ENCODE data around the gene CENPP. TPM values are rescaled to one million over a fixed set of nuclear protein-coding genes. Genes with fewer than 3 reads are reported as not detected.

CENPP gene
- total RNA-seq, 1 experiment from 2014 or later, result 5.8 TPM

DNA sequence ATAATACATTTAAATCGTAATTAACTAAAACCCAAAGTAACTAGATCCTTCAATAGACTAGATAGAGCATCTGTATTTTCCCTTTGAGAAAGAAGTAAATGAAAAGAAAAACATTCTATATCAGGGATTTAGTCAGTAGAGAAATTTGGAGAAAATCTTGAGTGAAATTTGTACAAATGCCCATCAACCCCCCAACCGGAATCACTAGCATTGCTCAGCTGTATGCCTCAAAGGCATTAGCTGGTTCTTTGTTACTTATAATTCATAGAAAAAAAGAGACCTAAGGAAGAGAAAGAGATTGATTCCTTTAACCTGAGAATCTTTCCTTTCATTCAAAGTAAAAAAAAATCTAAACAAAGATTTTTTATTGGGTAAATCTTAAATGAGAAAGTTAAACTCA, 97.9 kb downstream of the CENPP start:
- DNase-seq (ENCODE audit: low spot score), result no peak

DNA sequence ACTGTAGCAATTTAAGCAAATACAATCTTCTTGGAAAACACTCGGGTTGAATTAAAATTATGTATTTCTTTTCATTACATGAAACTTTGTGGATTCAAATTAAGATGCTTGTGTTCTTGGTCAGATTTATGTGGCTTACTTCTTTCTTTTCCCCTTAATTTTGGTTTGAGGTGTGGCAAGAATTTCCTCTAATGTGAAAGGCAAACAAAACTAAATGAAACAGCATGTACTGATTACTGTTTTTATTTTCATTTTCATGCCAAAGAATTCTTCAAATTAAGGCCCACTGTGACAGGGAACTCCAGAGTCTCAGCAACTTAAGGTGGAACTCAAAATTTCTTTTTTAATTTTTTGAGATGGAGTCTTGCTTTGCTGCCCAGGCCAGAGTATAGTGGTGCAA, 98.6 kb downstream of the CENPP start, which contains the start of gene OMD:
OMD (minus strand) TSS at position 132 of the 400 bp plus-strand sequence. CDS start 6,913 bp downstream, outside the sequence.
- no peak for DNase-seq (ENCODE audit: low spot score)

DNA sequence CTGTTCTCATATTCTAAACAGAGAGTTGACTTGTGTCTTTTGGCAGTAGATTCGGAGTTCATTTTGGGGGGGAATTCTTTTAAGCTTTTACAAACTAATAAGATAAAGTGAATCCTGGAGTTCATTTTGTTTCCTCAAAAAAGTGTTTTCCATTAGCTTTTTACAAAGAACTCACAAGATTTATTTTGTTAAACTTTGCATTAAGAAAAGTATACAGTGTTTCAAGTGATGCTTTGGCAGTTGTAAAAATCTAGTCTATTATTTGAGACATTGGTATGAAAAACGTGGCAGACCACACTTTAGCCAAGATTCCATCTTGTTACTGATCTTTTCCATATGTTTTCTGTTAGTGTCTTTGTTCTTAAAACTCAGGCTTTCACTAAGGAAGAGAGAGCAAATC, 99.7 kb downstream of the CENPP start:
- no peak for DNase-seq (ENCODE audit: low spot score)

DNA sequence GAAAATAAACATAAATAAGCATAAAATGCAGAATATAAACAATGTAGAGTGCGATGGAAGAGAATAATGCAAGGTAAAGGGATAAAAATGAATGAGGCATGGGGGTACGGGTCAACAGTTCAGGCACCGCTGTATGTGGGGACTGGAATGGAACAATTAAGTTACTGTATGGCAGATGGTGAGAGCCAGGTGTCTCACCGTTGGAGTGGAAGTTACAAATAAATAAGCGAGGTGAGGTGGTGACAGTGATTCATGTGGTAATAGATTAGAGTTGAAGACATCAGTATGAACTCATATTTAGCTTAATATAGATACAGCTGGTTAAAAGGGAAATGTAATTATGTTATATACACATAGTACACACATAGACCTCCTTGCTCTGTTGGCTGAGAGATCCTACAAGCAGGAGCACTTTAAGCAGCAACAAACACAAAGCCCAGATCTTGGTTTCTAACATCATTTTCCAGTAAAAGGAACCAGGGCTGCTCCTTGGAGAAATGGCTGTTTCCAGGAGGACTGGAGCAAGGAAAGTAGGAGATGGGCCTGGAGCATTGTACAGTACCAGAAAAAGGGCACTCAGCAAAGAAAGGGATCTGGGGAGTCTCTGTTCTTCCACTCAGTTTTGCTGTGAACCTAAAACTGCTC, 100.9 kb downstream of the CENPP start:
- DNase-seq (ENCODE audit: low spot score), result no peak

DNA sequence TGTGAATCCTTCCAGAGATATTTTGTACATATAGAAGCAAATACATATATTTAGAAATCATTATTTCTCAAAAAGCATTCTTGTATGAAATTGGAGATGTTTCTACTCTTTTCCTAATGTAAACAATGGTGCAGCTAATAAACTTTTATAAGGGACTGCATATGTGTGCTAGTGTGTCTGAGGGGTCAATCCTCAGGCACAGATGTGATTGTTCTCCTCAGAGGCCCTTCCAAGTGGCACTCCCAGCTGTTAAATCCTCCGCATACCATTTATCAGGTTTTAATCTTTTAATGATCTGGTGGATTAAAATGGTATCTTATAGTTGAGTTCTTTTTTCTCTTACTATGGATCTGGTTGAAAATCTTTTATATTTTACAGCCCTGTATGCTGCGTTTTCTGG, 104.1 kb downstream of the CENPP start:
- no peak for DNase-seq (ENCODE audit: low spot score)

DNA sequence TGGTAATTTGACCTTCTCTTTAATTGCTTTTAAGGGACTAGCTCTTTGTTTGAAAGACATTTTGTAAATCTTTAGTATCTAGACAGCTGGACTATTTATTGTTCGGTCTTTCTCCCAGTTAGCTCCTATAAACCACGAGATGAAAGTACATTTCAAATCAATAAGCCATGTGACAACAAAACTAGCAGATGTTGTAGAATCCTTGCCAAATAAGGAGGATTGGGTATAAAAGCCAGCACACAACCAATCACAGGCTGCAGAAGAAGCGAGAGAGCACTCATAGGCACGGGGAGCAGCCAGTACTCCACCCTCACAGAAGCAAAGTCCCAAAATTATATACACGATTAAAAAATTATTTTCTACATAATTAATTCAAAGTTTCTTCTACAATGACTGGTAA, 106.6 kb downstream of the CENPP start:
- DNase-seq (ENCODE audit: low spot score), result no peak

DNA sequence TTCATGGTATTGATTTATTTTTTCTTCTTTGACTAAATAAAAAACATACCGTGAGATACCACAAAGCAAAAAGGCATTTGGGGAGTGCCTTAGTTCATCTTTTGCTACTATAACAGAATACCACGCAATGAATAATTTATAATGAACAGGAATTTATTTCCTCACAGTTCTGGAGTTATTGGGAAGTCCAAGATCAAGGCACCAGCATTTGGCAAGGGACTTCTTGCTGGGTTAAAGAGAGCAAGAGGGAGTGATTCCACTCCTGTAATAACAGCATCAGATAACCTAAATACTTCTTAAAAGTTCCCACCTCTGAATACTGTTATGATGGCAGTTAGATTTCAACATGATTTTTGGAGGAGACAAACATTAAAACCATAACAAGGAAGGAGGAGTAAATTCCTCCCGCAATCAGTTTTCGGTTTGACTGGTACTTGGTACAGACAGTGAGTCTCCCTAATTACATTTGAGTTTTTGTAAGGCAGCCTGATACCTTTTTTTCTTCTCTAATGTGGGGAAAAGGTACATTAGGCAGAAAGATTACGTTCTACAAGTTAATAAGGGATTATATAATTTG, 107.3 kb downstream of the CENPP start:
- no peak for DNase-seq (ENCODE audit: low spot score)

DNA sequence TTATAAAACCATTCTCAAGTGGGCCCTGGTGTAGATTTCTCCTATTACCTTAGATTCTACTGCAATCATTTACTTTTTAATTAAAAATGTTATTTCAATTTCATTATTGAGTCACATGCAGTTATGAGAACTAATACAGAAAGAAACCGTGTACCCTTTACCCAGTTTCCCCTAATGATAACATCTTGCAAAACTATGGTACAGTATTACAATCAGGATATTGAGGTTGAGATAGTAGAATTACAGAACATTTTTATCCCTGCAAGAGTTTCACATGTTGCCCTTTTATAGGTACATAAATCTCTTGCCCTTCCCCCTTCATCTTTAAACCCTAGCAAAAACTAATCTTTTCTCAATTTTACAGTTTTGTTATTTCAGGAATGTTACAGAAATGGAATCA, 109.5 kb downstream of the CENPP start:
- DNase-seq (ENCODE audit: low spot score), result no peak

DNA sequence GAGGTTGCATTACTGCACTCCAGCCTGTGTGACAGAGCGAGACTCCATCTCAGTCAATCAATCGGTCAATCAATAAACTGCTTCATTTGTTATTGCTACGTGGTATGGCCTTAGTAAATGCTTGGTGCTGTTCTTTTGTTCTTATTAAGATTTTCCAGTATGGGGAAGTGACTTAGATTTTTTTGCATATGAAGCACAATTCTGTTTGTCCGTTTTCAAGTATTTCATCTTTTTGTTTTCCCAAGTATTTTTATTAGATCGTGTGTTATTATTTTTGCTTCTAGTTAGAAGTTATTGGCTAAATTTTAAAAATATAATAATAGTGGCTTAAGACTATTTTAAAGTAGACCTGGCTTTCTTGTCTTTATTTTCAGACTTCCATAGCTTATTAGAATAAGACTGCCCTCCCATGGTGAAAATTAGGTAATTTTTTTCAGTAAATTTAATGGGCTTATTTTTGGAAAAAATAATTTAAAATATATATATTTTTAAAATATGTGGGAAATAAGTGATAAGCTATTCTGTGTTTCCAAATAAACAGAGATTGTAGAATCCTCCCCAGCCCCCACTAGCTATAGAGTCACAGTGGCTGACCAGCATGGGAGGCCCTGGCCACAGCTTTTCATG, 113.3 kb downstream of the CENPP start:
- peak; percentile 7 for DNase-seq (ENCODE audit: low spot score)

DNA sequence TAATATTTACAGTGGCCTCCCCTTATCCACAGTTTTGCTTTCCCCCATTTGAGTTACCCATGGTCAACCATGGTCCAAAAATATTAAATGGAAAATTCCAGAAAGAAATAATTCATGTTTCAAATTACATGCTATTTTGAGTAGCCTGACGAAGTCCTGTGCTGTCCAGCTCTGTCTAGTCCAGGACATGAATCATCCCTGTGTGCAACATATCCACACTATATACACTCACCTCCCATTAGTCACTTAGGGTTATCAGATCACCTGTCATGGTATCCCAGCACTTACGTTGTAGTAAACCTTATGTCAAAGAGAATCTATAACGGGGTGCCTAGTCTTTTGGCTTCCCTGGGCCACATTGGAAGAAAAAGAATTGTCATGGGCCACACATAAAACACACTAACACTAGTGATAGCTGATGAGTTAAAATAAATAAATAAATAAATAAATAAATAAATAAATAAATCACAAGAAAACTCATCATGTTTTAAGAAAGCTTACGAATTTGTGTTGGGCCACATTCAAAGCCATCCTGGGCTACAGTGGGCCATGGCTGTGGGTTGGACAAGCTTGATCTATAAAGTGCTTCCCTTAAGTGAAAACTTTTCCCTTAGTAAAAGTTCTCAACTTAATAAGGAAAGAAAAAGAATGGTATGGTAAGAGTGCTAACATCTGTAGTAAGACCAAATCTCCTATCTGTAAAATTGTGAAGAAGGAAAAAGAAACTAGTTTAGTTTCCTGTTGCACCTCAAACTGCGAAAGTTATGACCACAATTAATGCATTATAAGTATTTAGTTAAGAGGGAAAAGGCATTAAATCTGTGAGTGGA, 114.4 kb downstream of the CENPP start:
- no peak for DNase-seq (ENCODE audit: low spot score)

DNA sequence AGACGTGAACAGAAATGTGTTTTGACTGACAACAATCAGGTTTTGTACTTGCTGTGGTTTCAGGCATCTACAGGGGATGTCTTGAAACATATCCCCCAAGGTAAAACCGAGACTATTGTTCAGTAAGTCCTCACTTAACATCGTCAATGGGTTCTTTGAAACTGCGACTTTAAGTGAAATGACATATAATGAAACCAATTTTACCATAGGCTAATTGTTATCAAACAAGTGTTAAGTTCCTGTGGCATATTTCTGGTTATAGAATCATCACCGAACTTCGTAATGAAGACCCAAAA, 114.9 kb downstream of the CENPP start:
- DNase-seq (ENCODE audit: low spot score), result no peak

DNA sequence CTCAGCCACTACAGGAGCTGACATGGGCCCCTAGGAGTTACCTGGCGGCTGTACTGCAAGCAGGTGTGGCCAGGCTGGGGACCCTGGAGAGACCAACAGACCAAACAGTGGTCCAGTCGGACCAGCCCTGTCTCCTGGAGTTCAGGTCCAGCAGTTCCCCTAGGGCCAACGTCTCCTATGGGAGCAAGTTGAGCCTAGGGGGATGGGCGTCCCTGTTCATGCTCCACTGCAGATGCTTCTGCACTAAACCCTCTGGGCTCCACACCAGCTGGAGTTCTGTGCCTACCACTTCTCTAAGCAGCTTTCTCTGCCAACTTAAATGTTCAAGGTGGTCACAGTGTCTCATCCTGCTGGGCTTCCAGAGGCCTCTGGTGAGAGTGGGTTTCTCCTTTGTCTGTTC, 119.1 kb downstream of the CENPP start:
- DNase-seq (ENCODE audit: low spot score), result no peak

DNA sequence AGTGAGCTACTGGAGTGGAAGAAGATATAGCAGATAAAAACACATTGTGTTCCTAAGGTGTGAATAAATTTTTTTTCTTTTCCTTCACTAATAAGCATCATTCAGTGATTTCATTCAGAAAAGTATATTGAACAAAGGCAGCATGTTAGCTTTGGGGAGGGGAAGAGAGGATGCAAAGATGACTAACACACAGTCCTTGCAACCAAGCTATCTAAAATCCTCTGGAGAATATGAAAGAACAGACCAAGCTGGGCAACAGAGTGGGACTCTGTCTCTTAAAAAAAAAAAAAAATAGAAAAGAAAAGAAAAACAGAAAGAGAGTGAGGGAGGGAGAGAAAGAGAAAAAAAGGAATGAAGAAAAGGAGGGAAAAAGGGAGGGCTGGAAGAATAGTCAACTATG, 120.8 kb downstream of the CENPP start:
- DNase-seq (ENCODE audit: low spot score), result no peak

DNA sequence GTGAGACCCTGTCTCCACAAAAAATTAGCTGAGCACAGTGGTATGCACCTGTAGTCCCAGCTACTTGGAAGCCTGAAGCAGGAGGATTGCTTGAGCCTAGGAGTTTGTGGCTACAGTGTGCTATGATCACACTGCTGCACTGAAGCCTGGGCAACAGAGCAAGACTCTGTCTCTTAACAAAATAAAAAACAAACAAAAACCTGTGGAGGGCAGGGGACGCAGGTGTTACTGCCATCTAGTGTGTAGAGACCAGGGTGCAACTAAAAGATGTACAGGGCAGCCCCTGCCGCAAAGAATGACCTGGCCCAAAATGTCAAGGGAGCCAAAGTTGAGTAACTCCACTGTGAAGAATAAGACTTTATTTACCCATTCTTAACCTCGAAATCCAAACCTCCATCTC, 129.5 kb downstream of the CENPP start:
- DNase-seq (ENCODE audit: low spot score), result peak; percentile 3

DNA sequence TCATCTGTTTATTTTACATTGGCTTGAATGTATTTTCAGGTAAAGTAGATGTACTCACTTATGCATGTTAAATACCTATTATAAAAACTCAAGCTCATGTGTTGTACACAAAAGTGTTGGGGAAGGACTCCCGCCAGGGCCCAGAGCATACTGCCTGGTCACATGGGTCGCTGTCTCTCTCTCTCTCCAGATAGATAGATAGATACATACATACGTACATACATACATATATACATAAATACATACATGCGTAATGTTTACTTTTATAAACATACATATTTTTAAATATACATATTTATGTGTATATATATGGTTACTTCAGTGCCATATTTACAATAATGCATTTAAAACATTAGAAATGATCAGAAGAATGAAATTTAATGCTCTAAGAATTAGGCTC, 131.8 kb downstream of the CENPP start:
- DNase-seq (ENCODE audit: low spot score), result no peak

DNA sequence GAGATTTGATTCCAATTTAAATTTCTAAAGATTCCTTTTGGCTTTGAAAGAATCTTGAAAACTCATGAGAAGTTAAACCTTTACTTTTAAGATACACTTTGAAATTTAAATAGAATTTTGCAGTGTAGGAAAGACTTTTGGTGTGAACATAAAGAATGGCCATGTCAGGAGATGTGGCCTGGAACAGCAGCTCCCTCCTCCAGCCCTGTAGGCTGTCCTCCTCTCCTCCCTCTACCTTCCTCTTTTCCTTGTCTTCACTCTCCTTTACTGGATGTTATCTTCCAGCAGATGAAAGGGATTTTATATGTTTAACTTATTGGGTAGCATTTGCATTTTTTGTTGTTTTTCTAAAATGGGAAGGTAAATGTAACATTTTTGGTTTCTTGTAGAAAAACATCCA, 137.6 kb downstream of the CENPP start:
- no peak for DNase-seq (ENCODE audit: low spot score)

DNA sequence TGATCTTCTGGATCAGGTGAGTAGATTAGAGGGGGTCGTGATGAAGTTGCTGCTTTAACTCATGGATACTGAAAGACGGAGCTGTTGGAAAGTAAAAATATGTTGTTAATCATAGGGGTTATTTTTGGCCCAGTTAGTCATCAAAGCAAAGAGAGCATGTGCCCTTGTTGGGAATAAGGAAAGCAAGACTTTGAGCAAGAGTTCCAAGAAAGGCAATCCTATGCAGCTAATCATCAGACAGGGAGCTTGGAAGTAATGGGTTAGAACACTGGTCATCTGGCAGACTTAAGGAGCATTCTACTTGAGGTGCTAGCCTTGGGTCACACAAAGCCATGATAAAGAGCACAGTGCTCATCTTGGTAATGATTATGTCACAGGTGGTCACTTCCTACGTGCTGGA, 138.2 kb downstream of the CENPP start:
- DNase-seq (ENCODE audit: low spot score), result no peak

DNA sequence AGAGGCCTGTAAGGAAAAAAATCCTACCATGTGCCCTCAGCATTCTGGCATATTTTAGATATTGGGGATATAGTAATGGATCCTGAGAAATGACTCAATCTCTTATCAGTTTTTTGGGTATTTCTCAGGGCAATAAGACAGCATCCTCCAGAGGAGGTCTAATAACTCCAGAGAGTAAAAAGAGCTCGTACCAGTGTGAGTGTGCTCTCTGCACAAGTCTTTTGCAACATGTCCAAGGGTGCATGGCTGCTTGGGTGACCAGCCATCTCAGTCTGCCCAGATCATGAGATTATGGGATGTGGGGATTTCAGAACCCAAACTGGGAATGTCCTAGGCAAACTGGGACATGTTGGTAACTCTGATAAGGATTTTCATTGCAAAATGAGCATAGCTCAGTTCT, 141.3 kb downstream of the CENPP start:
- no peak for DNase-seq (ENCODE audit: low spot score)

DNA sequence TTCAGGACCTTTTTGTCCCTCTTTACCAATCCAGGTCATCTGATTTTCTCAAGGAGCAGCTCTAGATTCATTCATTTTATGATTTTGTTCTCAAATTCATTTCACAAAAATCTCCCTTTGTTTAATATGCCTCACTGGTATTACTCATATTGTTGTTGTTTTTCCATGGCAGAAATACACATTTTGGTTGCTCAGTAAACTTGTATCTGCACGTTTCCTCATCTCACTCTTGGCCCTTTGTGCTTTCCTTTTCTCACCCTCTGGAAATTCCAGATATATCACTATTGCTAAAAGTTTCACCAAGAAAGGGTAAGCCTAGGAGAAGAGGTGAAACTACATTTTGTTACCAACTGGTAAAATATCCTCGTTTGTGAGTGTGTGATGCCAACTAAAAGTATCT, 141.8 kb downstream of the CENPP start:
- no peak for DNase-seq (ENCODE audit: low spot score)

DNA sequence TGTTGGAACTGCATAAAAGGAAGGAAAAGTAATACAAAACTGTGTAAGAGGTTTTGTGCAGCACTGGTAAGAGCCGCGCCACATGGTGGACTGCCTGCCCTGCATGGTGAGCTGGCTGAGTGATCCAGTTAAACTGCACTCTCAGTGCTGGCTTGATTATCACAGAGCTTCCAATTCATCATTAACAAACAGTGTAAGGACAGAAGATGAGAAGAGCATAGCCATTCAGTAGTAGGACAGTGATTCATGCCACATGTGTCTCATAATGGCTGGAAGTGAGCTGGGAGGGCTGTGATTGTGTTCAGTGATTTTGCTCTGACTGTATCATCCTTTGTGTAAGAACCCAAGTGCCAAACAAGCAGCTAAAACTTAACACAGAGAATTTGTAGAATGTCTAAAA, 142.5 kb downstream of the CENPP start:
- DNase-seq (ENCODE audit: low spot score), result no peak

DNA sequence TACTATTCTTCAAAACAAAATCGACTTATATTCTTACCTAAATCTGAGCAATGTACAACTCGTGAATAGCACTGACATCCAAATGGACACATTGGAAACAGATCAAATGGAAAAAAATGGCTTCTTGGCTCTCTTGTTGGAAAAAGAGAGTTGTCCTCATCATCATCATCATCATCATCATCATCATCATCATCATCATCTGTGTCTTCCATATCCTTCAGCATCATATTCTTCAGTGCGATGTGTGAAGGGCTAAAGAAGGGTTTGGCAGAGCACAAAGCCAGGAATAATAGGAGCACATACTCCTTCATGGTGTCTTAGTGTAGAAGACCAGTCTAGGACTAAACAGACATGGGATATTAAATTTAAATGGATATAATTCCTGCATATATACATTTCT, 148.8 kb downstream of the CENPP start:
- no peak for DNase-seq (ENCODE audit: low spot score)

DNA sequence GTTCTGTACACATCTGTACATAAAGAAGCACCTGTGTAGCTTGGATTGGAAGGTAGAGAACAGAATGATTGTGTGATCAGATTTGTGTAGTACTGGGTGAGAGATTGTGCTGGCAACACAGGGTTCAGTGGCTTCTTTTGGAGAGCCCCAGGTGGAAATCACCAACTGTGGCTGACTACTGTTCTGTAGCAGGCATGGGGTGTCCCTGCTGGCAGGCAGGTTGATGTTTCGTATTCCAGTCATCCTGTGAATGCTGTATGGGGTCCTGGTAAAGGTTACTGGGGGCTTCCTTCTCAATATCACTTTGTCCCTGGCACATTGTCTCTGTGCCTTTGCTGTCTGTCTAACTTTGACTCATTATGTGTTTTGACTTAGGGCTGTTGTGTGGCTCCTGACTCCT, 151.2 kb downstream of the CENPP start:
- no peak for DNase-seq (ENCODE audit: low spot score)

DNA sequence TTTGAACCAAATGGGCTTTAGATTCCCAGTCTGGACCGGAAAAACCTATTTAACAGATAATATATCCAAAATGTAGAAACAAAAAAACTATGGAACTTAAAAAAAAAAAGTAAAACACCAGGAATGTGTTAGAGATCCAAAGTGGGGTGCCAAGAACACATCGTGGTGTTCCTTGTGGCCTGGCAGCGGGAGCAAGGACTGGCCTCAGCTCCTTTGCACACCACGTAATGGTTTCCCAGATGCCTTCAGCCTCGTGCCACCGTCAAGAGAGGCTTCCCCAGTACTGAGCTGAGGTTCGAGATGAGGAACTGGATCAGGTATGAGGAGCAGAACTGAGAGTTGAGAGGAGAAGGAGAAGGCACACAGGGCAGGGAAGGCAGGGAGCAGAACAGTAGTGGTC, 153.0 kb downstream of the CENPP start:
- no peak for DNase-seq (ENCODE audit: low spot score)
